Calu3 (cell line): Measurements from ENCODE around the gene FAM131B. TPM values are rescaled to one million over a fixed set of nuclear protein-coding genes. Genes with fewer than 3 reads are reported as not detected.

Experiments used
- BruUV-seq: library from RNA; stranded (reverse); fragments of 400-500 nt; replicated peaks from 2 replicates; lab custom pipeline; 2021; lab: Mats Ljungman, UMichigan
- CTCF ChIA-PET: fragments of 300-600 bp; sonication (Branson Sonifier 250); formaldehyde crosslinking; loops from one replicate; lab custom pipeline; 2022; ENCODE audit warnings: antibody characterized with exemption; lab: Charles Lee
- DNase-seq: peaks from one replicate; pipeline ENCODE4 v3.0.0; 2022
- H3K27ac Mint-ChIP-seq: one replicate; pipeline ENCODE4 v1.8.0; 2022; ENCODE audit warnings: mixed read lengths; ENCODE audit not compliant: unreplicated experiment
- H3K27me3 Mint-ChIP-seq: one replicate; pipeline ENCODE4 v1.8.0; 2022; ENCODE audit warnings: mixed read lengths; ENCODE audit not compliant: unreplicated experiment
- H3K36me3 Mint-ChIP-seq: one replicate; pipeline ENCODE4 v1.8.0; 2022; ENCODE audit warnings: mild to moderate bottlenecking, moderate library complexity, mixed read lengths; ENCODE audit not compliant: insufficient read depth, unreplicated experiment
- H3K4me1 Mint-ChIP-seq: one replicate; pipeline ENCODE4 v1.8.0; 2022; ENCODE audit warnings: mild to moderate bottlenecking, low read depth, mixed read lengths; ENCODE audit not compliant: unreplicated experiment
- H3K4me3 Mint-ChIP-seq: one replicate; pipeline ENCODE4 v1.8.0; 2022; ENCODE audit warnings: mild to moderate bottlenecking, low read depth, moderate library complexity, mixed read lengths; ENCODE audit not compliant: unreplicated experiment
- H3K9me3 Mint-ChIP-seq: one replicate; pipeline ENCODE4 v1.8.0; 2022; ENCODE audit warnings: low read depth, mixed read lengths; ENCODE audit not compliant: unreplicated experiment
- intact Hi-C: fragments of 100-400 bp; cut with micrococcal nuclease; formaldehyde crosslinking; loops from one replicate; pipeline ENCODE4 v1.10.0; 2022; ENCODE audit not compliant: unreplicated experiment
- total RNA-seq: library from RNA; stranded (reverse); gene quantifications from 2 replicates; pipeline ENCODE4 v1.2.3, GENCODE V29; 2022
- TF ChIP-seq, protein P1 (sequence below): fragments of 200-600 bp; IDR thresholded peaks from one replicate; pipeline ENCODE4 v1.8.0; 2022; ENCODE audit warnings: antibody characterized with exemption; ENCODE audit not compliant: unreplicated experiment

Gene FAM131B
- total RNA-seq, 1 experiment from 2014 or later = 0.19 TPM

DNA sequence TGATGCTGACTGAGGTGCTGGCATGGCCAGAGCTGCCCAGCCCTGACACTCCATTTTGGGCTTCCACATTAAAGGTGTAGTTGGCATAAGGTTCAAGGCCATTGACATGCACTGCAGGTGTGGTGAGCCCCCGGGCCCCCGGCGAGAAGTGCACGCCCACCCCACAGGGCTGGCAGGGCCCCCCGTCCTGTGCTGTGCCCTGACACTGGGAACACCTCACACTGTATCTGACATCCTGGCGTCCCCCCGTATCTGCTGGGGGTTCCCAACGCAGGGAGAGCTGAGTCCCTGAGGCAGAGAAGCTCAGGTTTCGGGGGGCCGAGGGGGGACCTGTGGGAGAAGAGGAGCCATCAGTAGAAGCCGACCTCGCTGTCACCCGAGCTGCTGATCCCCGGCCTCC is 36.1 kb upstream of the FAM131B start:
- no TSS peak for BruUV-seq
- TF ChIP-seq, protein P1, sequence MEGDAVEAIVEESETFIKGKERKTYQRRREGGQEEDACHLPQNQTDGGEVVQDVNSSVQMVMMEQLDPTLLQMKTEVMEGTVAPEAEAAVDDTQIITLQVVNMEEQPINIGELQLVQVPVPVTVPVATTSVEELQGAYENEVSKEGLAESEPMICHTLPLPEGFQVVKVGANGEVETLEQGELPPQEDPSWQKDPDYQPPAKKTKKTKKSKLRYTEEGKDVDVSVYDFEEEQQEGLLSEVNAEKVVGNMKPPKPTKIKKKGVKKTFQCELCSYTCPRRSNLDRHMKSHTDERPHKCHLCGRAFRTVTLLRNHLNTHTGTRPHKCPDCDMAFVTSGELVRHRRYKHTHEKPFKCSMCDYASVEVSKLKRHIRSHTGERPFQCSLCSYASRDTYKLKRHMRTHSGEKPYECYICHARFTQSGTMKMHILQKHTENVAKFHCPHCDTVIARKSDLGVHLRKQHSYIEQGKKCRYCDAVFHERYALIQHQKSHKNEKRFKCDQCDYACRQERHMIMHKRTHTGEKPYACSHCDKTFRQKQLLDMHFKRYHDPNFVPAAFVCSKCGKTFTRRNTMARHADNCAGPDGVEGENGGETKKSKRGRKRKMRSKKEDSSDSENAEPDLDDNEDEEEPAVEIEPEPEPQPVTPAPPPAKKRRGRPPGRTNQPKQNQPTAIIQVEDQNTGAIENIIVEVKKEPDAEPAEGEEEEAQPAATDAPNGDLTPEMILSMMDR = no peak
- H3K36me3 Mint-ChIP-seq = peaks cover 26% of the 10 kb centered on the region
- H3K4me1 Mint-ChIP-seq = no peaks in the 10 kb centered on the region
- intact Hi-C loops = no loop called here
- H3K27ac Mint-ChIP-seq = no peak overlapping the region
- no peak for DNase-seq
- no peaks in the 10 kb centered on the region for H3K9me3 Mint-ChIP-seq
- no peaks in the 10 kb centered on the region for H3K27me3 Mint-ChIP-seq
- CTCF ChIA-PET = no interaction called here
- H3K4me3 Mint-ChIP-seq = no peak overlapping the region

DNA sequence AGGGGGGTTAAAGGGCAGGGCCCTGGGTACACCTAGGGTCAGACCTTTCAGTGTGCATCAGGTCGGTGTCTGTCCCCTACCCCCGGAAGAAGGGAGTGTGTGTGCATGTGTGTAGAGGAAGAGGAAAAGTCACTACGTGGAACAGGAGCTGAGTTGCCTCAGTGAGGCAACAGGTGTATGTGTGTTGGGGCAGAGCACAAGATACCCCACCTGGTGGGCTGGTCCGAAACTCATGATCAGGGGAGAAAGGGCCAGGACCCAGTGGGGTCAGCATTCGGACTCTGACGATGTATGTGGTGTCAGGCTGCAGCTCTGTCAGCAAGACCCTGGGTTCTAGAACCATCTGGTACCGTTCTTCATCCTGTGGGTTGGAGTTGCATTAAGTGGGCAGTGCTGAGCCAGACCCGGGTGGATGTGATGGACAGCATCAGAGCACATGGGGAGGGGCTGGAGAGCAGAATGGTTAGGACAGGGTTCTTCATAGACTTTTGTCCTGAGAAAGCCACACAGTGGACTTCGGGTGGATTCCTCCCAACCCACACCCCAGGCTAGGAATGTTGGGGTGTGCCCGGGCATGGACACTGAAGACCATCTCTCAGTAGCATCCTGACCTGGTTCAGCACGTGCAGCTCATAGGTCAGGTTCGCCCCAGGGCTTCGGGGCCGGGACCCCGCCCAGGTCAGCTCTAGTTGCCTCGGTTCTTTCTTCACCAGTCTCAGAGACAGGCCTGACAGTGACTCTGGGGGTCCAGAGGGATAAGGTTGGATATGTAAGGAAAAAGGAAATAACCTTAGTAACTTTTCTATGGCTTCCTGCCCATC is 35.4 kb upstream of the FAM131B start:
- Mint-ChIP-seq H3K27me3 (no peaks in the 10 kb centered on the region), H3K27ac (no peak overlapping the region), H3K9me3 (no peaks in the 10 kb centered on the region), H3K4me1 (no peaks in the 10 kb centered on the region), H3K4me3 (no peak overlapping the region), H3K36me3 (peaks cover 32% of the 10 kb centered on the region)
- DNase-seq = no peak
- intact Hi-C loops = no loop called here
- TF ChIP-seq, protein P1 = no peak
- CTCF ChIA-PET = no interaction called here
- no TSS peak for BruUV-seq

DNA sequence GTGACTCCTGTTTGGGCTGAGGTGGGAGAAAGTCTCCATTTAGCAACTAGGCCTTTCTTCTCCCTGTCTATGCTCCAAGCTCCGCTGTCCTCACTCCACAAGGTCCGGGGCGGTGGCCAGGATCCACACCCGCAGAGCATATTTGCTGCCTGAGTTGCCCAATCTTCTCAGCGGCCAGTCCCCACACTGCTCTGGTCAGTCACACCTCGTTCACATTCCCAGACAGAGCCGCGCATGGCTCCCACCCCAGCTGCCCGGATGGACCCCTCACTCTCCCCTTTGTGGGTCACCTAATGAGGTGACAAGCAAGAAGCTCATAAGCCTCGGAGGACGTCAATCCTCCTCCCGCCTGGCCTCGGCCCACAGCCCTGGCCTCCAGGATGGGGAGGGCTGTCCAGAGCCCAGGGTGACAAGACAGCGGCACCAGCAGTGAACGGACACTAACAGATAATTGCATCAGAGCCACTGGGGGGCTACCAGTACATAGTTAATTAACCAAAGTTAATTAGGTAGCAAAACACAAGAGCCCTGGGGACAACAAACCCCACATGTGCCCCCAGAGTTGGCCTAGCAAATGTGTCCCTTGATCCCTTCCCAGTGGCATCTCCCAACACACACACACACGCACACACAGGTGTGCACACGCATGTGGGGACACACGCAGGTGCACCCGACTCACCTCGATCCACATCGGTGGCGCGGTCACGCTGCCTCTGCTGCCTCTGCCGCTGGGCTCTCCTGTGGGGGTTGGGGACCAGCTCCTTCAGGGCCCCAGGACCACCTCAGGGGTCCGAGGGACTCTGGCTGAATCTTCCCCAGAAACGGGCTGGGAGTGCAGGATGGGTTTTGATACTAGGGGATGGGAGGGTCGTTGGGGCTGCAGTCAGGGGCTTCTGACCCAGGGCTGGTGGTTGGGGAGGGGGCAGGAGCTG is 34.4 kb upstream of the FAM131B start:
- intact Hi-C loops = no loop called here
- DNase-seq = no peak
- Mint-ChIP-seq H3K9me3 (no peaks in the 10 kb centered on the region), H3K4me3 (no peak overlapping the region), H3K4me1 (no peaks in the 10 kb centered on the region), H3K27me3 (no peaks in the 10 kb centered on the region), H3K27ac (no peak overlapping the region), H3K36me3 (peaks cover 32% of the 10 kb centered on the region)
- CTCF ChIA-PET = no interaction called here
- BruUV-seq = no TSS peak
- TF ChIP-seq, protein P1 = no peak

DNA sequence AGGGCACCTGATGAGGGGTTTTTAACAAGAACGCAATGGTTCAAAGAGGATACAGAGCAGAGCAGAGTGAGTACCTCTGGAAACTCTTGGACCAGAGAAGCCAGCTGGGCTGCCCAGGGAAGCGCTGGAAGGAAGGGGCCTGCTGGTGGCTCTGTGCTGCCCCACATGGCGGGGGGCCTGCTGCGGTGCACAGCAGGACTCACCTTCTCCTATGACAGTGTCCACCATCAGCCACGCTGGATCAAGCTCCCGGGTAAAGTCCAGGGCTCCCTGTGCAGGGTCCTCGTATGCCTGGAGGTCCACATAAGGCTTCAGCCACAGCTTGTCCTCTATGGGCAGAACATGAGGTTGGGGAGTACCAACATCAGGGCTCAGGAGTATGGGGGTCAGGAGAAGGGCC is 33.7 kb upstream of the FAM131B start:
- intact Hi-C loops = no loop called here
- Mint-ChIP-seq H3K36me3 (peaks cover 37% of the 10 kb centered on the region), H3K4me1 (no peaks in the 10 kb centered on the region), H3K27ac (no peak overlapping the region), H3K27me3 (no peaks in the 10 kb centered on the region), H3K9me3 (no peaks in the 10 kb centered on the region), H3K4me3 (no peak overlapping the region)
- DNase-seq = no peak
- TF ChIP-seq, protein P1 = no peak
- CTCF ChIA-PET = no interaction called here
- no TSS peak for BruUV-seq
